SK-N-SH (cell line): ENCODE measurements around the gene SCARF1. TPM values are rescaled to one million over a fixed set of nuclear protein-coding genes. Genes with fewer than 3 reads are reported as not detected.

Experiments used
- CTCF ChIA-PET: fragments of 300-600, 350-600 bp; formaldehyde crosslinking; extraction: SDS; loops from one replicate; lab custom pipeline; 2021; lab: Yijun Ruan, JAX
- POLR2A ChIA-PET: fragments of 350-600 bp; sonication (Branson Sonifier 250); formaldehyde crosslinking; extraction: SDS; loops from one replicate; lab custom pipeline; 2020; ENCODE audit warnings: antibody characterized with exemption, inconsistent platforms; lab: Yijun Ruan, JAX
- DNase-seq: peaks from one replicate; pipeline ENCODE4 v3.0.0; 2012
- H2AFZ ChIP-seq: fragments of 200-600 bp; sonication (generic); 2 replicates; pipeline ENCODE4 v1.8.1; 2016; ENCODE audit warnings: antibody characterized with exemption, mild to moderate bottlenecking, low read depth
- H3F3A ChIP-seq: fragments of 200-600 bp; sonication (generic); replicated peaks from 2 replicates; pipeline ENCODE3; 2016; ENCODE audit warnings: antibody characterized with exemption, mild to moderate bottlenecking; ENCODE audit not compliant: insufficient read depth
- H3K27ac ChIP-seq, 2 experiments: fragments of 200-500 bp in 1 of 2; fragments of 200-600 bp in 1 of 2; sonication (Bioruptor generic) in 1 of 2; sonication (generic), shearing (Covaris generic) in 1 of 2; 2 replicates each; pipeline versions ENCODE4 v1.5.1 to v1.6.1; 2014 to 2016; ENCODE audit warnings: low read depth in 2 of 2, inconsistent platforms in 1 of 2, low read length in 1 of 2, mild to moderate bottlenecking in 1 of 2, mixed read lengths in 1 of 2
- H3K27me3 ChIP-seq: fragments of 200-600 bp; sonication (generic), shearing (Covaris generic); 2 replicates; pipeline ENCODE4 v1.6.1; 2016; ENCODE audit warnings: mixed run types; ENCODE audit not compliant: insufficient read depth
- H3K36me3 ChIP-seq, 2 experiments: fragments of 200-500 bp in 1 of 2; fragments of 200-600 bp in 1 of 2; sonication (Bioruptor generic) in 1 of 2; sonication (generic) in 1 of 2; replicated peaks in 1 of 2; 2 replicates each; pipeline versions ENCODE3 to v1.5.1; 2014 to 2016; ENCODE audit warnings: low read length in 1 of 2, mild to moderate bottlenecking in 1 of 2; ENCODE audit not compliant: insufficient read depth in 2 of 2, control insufficient read depth in 1 of 2
- H3K4me1 ChIP-seq, 2 experiments: fragments of 200-500 bp in 1 of 2; fragments of 200-600 bp in 1 of 2; sonication (Bioruptor generic) in 1 of 2; sonication (generic), shearing (Covaris generic) in 1 of 2; 2 replicates each; pipeline versions ENCODE4 v1.5.1 to v1.6.1; 2014 to 2016; ENCODE audit warnings: low read depth in 1 of 2, low read length in 1 of 2, mixed run types in 1 of 2; ENCODE audit not compliant: insufficient read depth in 2 of 2, control insufficient read depth in 1 of 2
- H3K4me2 ChIP-seq: fragments of 200-600 bp; sonication (generic), shearing (Covaris generic); 2 replicates; pipeline ENCODE4 v1.6.1; 2017; ENCODE audit warnings: mixed run types
- H3K4me3 ChIP-seq, 2 experiments: fragments of 200-500 bp in 1 of 2; fragments of 200-600 bp in 1 of 2; sonication (Bioruptor generic) in 1 of 2; sonication (generic), shearing (Covaris generic) in 1 of 2; 2 replicates each; pipeline versions ENCODE4 v1.5.1 to v1.8.1; 2014 to 2016; ENCODE audit warnings: low read depth in 2 of 2, inconsistent platforms in 1 of 2, low read length in 1 of 2, mild to moderate bottlenecking in 1 of 2, mixed read lengths in 1 of 2, moderate library complexity in 1 of 2
- H3K79me2 ChIP-seq: fragments of 200-600 bp; sonication (generic); 2 replicates; pipeline ENCODE4 v1.8.1; 2017; ENCODE audit warnings: mild to moderate bottlenecking; ENCODE audit not compliant: insufficient read depth
- H3K9ac ChIP-seq: fragments of 200-600 bp; sonication (generic); 2 replicates; pipeline ENCODE4 v1.6.1; 2017; ENCODE audit warnings: mixed run types
- H3K9me2 ChIP-seq: fragments of 200-600 bp; sonication (generic); 2 replicates; pipeline ENCODE4 v1.6.1; 2017; ENCODE audit warnings: mixed run types
- H3K9me3 ChIP-seq: fragments of 200-600 bp; sonication (generic); 2 replicates; pipeline ENCODE4 v1.6.1; 2017; ENCODE audit warnings: mixed run types, mild to moderate bottlenecking, moderate library complexity
- H4K20me1 ChIP-seq: fragments of 200-600 bp; sonication (generic); 2 replicates; pipeline ENCODE4 v1.6.1; 2017; ENCODE audit warnings: mild to moderate bottlenecking, mixed run types; ENCODE audit not compliant: insufficient read depth
- FOSL2 ChIP-seq: IDR thresholded peaks from 2 replicates; pipeline ENCODE4 v1.4.0; 2012; ENCODE audit warnings: low read depth, mild to moderate bottlenecking, moderate library complexity, borderline replicate concordance
- FOXJ3 ChIP-seq: sonication (generic); formaldehyde crosslinking; IDR thresholded peaks from 2 replicates; pipeline ENCODE4 v1.5.1; 2020; ENCODE audit warnings: mild to moderate bottlenecking, missing genetic modification reagents
- MXI1 ChIP-seq: IDR thresholded peaks from 2 replicates; pipeline ENCODE4 v1.6.1; 2012; ENCODE audit warnings: mild to moderate bottlenecking, low read depth, low read length, improper control_type of control experiment
- NFIC ChIP-seq: IDR thresholded peaks from 2 replicates; pipeline ENCODE4 v1.4.0; 2012; ENCODE audit warnings: borderline replicate concordance
- NRF1 ChIP-seq: IDR thresholded peaks from 2 replicates; pipeline ENCODE4 v1.6.1; 2012; ENCODE audit warnings: low read depth, mild to moderate bottlenecking, low read length
- POLR2AphosphoS5 ChIP-seq: IDR thresholded peaks from 2 replicates; pipeline ENCODE4 v1.6.1; 2012; ENCODE audit warnings: low read depth, low read length
- RCOR1 ChIP-seq: fragments of 150-350 bp; IDR thresholded peaks from 2 replicates; pipeline ENCODE4 v1.6.1; 2017; ENCODE audit warnings: antibody characterized with exemption, low read length
- RFX5 ChIP-seq: IDR thresholded peaks from 2 replicates; pipeline ENCODE4 v1.6.1; 2012; ENCODE audit warnings: mild to moderate bottlenecking, improper control_type of control experiment, low read length
- RXRA ChIP-seq: IDR thresholded peaks from 2 replicates; pipeline ENCODE4 v1.4.0; 2012; ENCODE audit warnings: low read depth, mild to moderate bottlenecking, borderline replicate concordance
- SIN3A ChIP-seq: IDR thresholded peaks from 2 replicates; pipeline ENCODE4 v1.6.1; 2012; ENCODE audit warnings: low read depth, mild to moderate bottlenecking, low read length, moderate library complexity, borderline replicate concordance
- TCF12 ChIP-seq: IDR thresholded peaks from 2 replicates; pipeline ENCODE4 v1.4.0; 2012
- YY1 ChIP-seq: IDR thresholded peaks from 2 replicates; pipeline ENCODE4 v1.4.0; 2012; ENCODE audit warnings: low read depth, mild to moderate bottlenecking
- WGBS: methylation state at CpG from one replicate; pipeline ENCODE4 v1.1.6; 2017; ENCODE audit warnings: low lambda C conversion rate; 5-methylcytosine and 5-hydroxymethylcytosine counted together
- polyA plus RNA-seq, 3 experiments: library from polyadenylated mRNA; depleted of rRNA; stranded (reverse); fragments of >200 nt; gene quantifications; 2 replicates each; pipeline ENCODE4 v1.2.3, GENCODE V29; 2012
- TF ChIP-seq, protein P1 (sequence below): IDR thresholded peaks from 2 replicates; pipeline ENCODE4 v1.4.0; 2012; ENCODE audit warnings: low read depth
- TF ChIP-seq, protein P2 (sequence below): IDR thresholded peaks from 2 replicates; pipeline ENCODE4 v1.4.0; 2012; ENCODE audit warnings: low read depth, borderline replicate concordance
- TF ChIP-seq, protein P3 (sequence below): IDR thresholded peaks from 2 replicates; pipeline ENCODE4; 2012
- TF ChIP-seq, protein P4 (sequence below): fragments of 150-350 bp; IDR thresholded peaks from 2 replicates; pipeline ENCODE4 v1.6.1; 2017; ENCODE audit warnings: antibody characterized with exemption, low read length, low read depth, borderline replicate concordance

The SCARF1 gene
- polyA plus RNA-seq, 1 of the 3 experiments (the other 2 are of a cell fraction), result 0.39 TPM

DNA sequence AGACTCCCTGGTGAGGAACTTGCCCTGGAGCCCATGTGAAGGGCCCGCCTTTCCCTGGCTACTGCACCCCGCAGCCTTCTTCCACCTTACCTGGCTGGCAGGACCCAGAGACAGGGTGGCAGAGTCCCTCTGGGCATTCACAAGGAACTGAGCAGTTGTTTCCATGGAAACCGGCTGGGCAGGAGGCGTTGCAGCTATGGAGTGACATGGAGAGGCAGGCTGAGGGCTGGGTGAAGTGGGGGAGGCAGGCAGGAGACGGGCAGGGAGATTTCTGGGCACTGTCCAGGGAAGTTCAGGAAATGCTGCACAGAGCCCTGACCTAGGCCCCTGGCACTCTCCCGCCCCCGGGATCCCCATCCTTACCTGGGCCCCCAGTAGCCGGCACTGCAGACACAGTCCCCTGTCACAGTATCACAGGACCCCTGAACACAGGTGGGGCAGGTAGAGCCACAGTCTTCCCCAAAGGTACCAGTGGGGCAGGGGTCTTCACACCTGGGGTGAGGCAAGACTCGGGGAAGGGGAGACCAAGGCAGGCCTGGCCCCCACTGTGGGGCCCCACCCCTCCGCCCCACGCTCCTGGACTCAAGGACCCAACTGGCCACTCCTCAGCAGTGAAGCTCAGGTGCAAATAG is 5.9 kb downstream of the SCARF1 start (continued):
- TF ChIP-seq NRF1 (no peak), SIN3A (no peak)
- TF ChIP-seq, protein P1, sequence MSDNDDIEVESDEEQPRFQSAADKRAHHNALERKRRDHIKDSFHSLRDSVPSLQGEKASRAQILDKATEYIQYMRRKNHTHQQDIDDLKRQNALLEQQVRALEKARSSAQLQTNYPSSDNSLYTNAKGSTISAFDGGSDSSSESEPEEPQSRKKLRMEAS, result no peak

DNA sequence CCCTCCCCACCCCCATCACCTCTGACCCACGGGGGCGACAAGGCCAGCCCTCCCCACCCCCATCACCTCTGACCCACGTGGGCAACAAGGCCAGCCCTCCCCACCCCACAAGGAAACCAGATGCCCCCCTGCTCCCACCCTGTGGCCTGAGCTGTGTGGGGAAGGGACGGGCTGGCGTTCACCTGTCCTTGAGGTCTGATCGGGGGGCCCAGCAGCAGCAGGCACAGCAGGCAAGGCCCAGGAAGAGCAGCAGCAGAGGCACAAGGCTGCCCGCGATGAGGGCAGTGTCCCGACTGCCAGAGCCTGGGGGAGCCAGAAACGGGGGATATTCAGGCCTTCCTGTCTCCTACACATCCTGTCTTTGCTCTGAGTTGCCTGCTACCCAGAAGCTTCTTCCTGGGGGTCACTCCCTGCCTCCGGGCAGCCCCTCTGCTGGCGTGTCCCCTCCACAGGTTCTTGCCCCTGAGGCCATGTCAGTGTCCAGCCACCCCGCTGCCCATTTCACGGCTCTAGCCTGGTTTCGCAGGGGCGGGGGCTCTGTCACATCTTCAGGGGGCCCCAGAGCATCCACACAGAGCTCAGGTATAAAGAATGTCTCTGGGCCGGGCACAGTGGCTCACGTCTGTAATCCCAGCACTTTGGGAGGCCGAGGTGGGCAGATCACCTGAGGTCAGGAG is 6.8 kb downstream of the SCARF1 start:
- H3K9ac ChIP-seq, result no peak overlapping the region
- TF ChIP-seq TCF12 (no peak), POLR2AphosphoS5 (no peak), NRF1 (no peak), YY1 (no peak), NFIC (no peak), FOSL2 (no peak), RFX5 (no peak), RXRA (no peak), SIN3A (no peak), RCOR1 (no peak), MXI1 (no peak), FOXJ3 (no peak)
- TF ChIP-seq, protein P2, sequence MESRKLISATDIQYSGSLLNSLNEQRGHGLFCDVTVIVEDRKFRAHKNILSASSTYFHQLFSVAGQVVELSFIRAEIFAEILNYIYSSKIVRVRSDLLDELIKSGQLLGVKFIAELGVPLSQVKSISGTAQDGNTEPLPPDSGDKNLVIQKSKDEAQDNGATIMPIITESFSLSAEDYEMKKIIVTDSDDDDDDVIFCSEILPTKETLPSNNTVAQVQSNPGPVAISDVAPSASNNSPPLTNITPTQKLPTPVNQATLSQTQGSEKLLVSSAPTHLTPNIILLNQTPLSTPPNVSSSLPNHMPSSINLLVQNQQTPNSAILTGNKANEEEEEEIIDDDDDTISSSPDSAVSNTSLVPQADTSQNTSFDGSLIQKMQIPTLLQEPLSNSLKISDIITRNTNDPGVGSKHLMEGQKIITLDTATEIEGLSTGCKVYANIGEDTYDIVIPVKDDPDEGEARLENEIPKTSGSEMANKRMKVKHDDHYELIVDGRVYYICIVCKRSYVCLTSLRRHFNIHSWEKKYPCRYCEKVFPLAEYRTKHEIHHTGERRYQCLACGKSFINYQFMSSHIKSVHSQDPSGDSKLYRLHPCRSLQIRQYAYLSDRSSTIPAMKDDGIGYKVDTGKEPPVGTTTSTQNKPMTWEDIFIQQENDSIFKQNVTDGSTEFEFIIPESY, result no peak
- TF ChIP-seq, protein P3, sequence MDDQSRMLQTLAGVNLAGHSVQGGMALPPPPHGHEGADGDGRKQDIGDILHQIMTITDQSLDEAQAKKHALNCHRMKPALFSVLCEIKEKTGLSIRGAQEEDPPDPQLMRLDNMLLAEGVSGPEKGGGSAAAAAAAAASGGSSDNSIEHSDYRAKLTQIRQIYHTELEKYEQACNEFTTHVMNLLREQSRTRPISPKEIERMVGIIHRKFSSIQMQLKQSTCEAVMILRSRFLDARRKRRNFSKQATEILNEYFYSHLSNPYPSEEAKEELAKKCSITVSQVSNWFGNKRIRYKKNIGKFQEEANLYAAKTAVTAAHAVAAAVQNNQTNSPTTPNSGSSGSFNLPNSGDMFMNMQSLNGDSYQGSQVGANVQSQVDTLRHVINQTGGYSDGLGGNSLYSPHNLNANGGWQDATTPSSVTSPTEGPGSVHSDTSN, result no peak
- TF ChIP-seq, protein P4, sequence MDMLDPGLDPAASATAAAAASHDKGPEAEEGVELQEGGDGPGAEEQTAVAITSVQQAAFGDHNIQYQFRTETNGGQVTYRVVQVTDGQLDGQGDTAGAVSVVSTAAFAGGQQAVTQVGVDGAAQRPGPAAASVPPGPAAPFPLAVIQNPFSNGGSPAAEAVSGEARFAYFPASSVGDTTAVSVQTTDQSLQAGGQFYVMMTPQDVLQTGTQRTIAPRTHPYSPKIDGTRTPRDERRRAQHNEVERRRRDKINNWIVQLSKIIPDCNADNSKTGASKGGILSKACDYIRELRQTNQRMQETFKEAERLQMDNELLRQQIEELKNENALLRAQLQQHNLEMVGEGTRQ, result no peak
- TF ChIP-seq, all 33 proteins: peak for 0
- Histone ChIP-seq H3K36me3 (no peaks in the 10 kb centered on the region), H3K4me3 (no peak overlapping the region), H3K4me1 (peaks cover under 1 to 19% of the 10 kb centered on the region in 2 experiments; a peak in 1 of 4 replicates), H3K4me2 (no peak overlapping the region), H3K27me3 (no peaks in the 10 kb centered on the region), H3K9me2 (no peaks in the 10 kb centered on the region), H3K9me3 (no peaks in the 10 kb centered on the region), H3K79me2 (no peaks in the 10 kb centered on the region), H4K20me1 (no peaks in the 10 kb centered on the region), H3K27ac (no peak overlapping the region), H2AFZ (no peak overlapping the region), H3F3A (no peaks in the 10 kb centered on the region)
- ChIA-PET POLR2A (interaction anchor here (0.8 kb wide), 1 partner anchor 9 kb away, joined by 3 read pairs; no protein-coding TSS in a partner anchor), CTCF (interaction anchor here (3.4 to 3.5 kb wide), 2 partner anchors 10 to 65 kb away, joined by 15 to 18 read pairs; partner anchors contain the start of gene RILP)
- 73% methylated on average over 16 of the region's 19 CpGs for WGBS
- peak; percentile 25 for DNase-seq
